ENCODE measurements around the gene PHC2.

Gene PHC2

DNA sequence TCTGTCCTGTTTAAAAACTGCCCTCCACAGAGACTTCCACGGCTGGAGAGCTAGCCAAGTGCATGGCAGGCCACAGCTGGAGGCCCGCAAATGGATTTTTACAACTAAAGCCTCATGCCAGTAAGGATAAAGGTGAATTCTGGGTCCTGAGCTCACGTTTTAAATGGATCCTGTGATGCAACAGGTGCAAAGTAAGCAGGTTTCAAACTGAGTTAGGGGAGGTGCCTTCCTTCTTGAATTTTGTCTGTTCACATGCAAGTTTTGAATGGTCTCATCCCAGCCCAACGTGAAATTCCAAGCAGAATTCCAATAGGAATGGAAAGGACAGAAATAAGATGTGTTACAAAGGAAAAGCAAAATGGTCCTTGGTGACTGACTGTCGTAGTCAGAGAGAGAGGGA is 73.8 kb downstream of the PHC2 start:
- H3K4me1 ChIP-seq: peaks cover 0 to 11% (median 2%) of the 10 kb centered on the region in 4 donors
- peaks cover 6 to 14% (median 7%) of the 10 kb centered on the region in 3 donors for H3K36me3 ChIP-seq
- H3K4me3 ChIP-seq: no peak overlapping the region
- H3K27me3 ChIP-seq: no peaks in the 10 kb centered on the region
- intact Hi-C loops (cut with DNase I; ENCODE audit: low total_unique reads): no loop called here
- TF ChIP-seq, protein P1, sequence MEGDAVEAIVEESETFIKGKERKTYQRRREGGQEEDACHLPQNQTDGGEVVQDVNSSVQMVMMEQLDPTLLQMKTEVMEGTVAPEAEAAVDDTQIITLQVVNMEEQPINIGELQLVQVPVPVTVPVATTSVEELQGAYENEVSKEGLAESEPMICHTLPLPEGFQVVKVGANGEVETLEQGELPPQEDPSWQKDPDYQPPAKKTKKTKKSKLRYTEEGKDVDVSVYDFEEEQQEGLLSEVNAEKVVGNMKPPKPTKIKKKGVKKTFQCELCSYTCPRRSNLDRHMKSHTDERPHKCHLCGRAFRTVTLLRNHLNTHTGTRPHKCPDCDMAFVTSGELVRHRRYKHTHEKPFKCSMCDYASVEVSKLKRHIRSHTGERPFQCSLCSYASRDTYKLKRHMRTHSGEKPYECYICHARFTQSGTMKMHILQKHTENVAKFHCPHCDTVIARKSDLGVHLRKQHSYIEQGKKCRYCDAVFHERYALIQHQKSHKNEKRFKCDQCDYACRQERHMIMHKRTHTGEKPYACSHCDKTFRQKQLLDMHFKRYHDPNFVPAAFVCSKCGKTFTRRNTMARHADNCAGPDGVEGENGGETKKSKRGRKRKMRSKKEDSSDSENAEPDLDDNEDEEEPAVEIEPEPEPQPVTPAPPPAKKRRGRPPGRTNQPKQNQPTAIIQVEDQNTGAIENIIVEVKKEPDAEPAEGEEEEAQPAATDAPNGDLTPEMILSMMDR (IDR thresholded peaks at IDR 0.05): no peak
- H3K9me3 ChIP-seq: no peaks in the 10 kb centered on the region
- DNase-seq: no peak
- no peak overlapping the region for H3K27ac ChIP-seq

DNA sequence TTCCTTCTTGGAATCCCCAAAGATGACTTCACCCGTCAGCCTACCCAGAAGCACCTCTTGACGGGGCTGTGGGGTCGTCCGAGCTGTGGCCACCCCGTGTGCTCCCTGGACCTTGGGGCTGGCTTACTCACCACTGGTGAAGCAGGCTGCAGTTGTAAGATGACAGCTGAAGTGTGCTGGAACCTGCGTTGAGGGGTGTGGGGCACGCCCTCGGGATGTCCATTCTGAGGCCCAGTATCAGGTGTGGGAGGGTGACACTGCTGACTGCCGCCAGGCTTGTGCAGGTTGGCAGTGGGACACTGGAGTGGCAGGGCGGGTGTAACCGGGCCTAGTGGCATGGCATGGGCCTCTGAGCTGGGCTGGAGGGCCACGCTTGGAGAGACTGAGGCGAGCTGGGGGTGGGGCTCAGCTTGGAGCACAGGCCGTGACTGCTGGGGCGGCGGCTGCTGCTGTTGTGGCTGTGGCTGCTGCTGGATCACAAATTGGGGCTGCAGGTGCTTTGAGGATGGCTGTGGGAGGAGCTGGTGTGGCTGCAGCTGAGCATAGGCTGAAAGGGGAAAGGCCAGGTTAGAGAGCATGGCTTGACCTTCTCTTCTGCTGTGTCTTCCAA is 76.1 kb downstream of the PHC2 start:
- H3K4me1 ChIP-seq: peaks cover 0 to 3% (median 0%) of the 10 kb centered on the region in 4 donors
- no peak overlapping the region for H3K4me3 ChIP-seq
- no peaks in the 10 kb centered on the region for H3K9me3 ChIP-seq
- no peak overlapping the region for H3K27ac ChIP-seq
- H3K27me3 ChIP-seq: no peaks in the 10 kb centered on the region
- H3K36me3 ChIP-seq: peaks cover 6 to 14% (median 7%) of the 10 kb centered on the region in 3 donors
- TF ChIP-seq, protein P1 (IDR thresholded peaks at IDR 0.05): no peak
- intact Hi-C loops (cut with DNase I; ENCODE audit: low total_unique reads): no loop called here
- no peak for DNase-seq

DNA sequence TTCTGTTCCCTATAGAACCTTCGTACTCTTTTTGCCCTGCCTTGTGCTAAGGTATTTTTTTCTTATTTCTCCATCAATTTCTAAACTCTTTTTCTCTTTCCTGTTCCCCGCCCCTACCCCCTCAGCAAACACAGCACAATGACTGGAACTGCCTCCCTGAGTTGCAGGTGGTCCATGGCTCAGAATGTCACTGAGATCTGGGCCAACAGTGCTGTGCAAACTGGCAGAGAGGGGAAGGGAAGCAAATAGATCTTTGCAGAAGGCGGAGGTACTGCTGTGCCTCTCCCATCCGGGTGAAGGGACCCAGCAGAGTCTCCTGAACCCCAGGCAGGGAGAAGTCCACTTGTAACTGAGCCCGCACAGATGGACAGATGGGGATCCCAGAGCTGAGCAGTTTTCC is 77.4 kb downstream of the PHC2 start:
- no peaks in the 10 kb centered on the region for H3K27me3 ChIP-seq
- DNase-seq: no peak
- H3K36me3 ChIP-seq: peaks cover 6 to 18% (median 7%) of the 10 kb centered on the region in 3 donors
- H3K9me3 ChIP-seq: no peaks in the 10 kb centered on the region
- no peaks in the 10 kb centered on the region for H3K4me1 ChIP-seq
- H3K4me3 ChIP-seq: no peak overlapping the region
- TF ChIP-seq, protein P1 (IDR thresholded peaks at IDR 0.05): no peak
- no peak overlapping the region for H3K27ac ChIP-seq
- intact Hi-C loops (cut with DNase I; ENCODE audit: low total_unique reads): no loop called here

DNA sequence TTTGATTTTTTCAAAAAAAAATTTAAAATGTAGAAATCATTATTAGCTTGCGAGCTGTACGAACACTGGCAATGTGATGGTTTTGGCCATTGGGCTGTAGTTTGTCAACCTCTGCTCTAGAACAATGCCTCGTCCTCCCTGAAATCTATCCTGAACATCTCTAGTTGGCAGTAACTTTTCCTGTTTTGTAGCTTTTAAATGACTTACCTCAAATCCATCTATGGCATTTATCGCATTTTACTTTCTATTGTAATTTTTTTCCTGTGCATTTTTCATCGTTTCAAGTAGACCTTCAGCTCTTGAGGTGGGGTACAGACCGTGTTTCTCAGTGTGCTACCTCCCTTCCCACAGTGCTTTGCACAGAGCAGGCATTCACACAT is 79.6 kb downstream of the PHC2 start:
- DNase-seq: no peak
- Histone ChIP-seq H3K9me3 (no peaks in the 10 kb centered on the region), H3K4me1 (peaks cover 0 to 22% (median 9%) of the 10 kb centered on the region in 4 donors), H3K27ac (no peak overlapping the region), H3K36me3 (peaks cover 6 to 18% (median 7%) of the 10 kb centered on the region in 3 donors), H3K27me3 (no peaks in the 10 kb centered on the region), H3K4me3 (no peak overlapping the region)
- TF ChIP-seq, protein P1 (IDR thresholded peaks at IDR 0.05): no peak
- intact Hi-C loops (cut with DNase I; ENCODE audit: low total_unique reads): no loop called here

DNA sequence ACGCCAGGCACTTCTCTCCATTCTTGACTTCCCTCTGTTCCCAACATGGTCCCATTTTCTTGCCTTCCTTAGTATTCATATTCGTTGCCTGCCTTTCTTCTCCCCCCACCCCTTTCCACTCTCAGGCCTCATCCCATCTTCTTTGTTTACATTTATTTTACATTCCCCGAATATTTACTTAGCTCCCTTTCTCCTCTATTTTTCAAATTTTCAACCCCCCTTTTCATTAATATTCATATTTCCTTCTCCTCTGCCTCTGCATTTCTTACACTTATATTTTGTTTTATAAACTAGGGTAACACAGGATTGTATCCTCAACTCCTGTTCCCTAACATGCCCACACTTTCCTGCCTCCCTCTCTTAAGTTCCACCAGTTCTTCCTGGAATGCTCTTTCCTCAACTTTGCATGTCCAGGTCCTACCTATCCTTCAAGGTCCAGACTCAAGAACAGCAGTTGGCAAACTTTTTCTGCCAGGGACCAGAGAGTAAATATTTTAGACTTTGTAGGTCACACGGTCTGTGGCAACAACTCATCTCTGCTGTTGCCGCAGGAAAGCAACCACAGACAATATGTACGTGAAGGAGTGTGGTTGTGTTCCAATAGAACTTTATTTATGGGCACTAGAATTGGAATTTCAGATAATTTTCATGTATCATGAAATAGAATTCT is 80.1 kb downstream of the PHC2 start:
- H3K4me3 ChIP-seq: peak overlapping the region; percentile 67 to 96

More for the DNA sequence above, 80.1 kb downstream of the PHC2 start:
- TF ChIP-seq, protein P1 (IDR thresholded peaks at IDR 0.05): no peak
- intact Hi-C loops (cut with DNase I; ENCODE audit: low total_unique reads): no loop called here
- no peak for DNase-seq
- peaks cover 0 to 27% (median 14%) of the 10 kb centered on the region in 4 donors for H3K4me1 ChIP-seq
- H3K27me3 ChIP-seq: no peaks in the 10 kb centered on the region
- H3K27ac ChIP-seq: peak overlapping the region; percentile 75 to 84
- peaks cover 6 to 18% (median 7%) of the 10 kb centered on the region in 3 donors for H3K36me3 ChIP-seq
- no peaks in the 10 kb centered on the region for H3K9me3 ChIP-seq
